Omental fat pad (tissue), 4 donors: ENCODE measurements around the gene BORCS5. TPM values are rescaled to one million over a fixed set of nuclear protein-coding genes. Genes with fewer than 3 reads are reported as not detected.

Source experiments
- ATAC-seq: fragments of 150-250 bp; one replicate; pipeline ENCODE4 v1.9.1; 2016; ENCODE audit warnings: mild to moderate bottlenecking, moderate library complexity; ENCODE audit not compliant: low FRiP score
- DNase-seq: peaks from one replicate; pipeline ENCODE4 v3.0.0-alpha.2; 2019; ENCODE audit warnings: low spot score
- total RNA-seq, 4 donors: library from RNA; depleted of rRNA; stranded (reverse); fragments of >200 nt; gene quantifications; one replicate each; pipeline ENCODE4 v1.1.0, GENCODE V29; 2016
- TF ChIP-seq, protein P1 (sequence below), 3 donors: fragments of 450-650 bp; IDR thresholded peaks; one replicate each; pipeline ENCODE4 v1.5.1; 2016 to 2017; ENCODE audit warnings: antibody characterized with exemption in 3 of 3, mild to moderate bottlenecking in 3 of 3, moderate library complexity in 2 of 3

BORCS5 gene
- total RNA-seq, 4 donors from 2014 or later, result 11.4 to 17.1 (median 15.7) TPM

DNA sequence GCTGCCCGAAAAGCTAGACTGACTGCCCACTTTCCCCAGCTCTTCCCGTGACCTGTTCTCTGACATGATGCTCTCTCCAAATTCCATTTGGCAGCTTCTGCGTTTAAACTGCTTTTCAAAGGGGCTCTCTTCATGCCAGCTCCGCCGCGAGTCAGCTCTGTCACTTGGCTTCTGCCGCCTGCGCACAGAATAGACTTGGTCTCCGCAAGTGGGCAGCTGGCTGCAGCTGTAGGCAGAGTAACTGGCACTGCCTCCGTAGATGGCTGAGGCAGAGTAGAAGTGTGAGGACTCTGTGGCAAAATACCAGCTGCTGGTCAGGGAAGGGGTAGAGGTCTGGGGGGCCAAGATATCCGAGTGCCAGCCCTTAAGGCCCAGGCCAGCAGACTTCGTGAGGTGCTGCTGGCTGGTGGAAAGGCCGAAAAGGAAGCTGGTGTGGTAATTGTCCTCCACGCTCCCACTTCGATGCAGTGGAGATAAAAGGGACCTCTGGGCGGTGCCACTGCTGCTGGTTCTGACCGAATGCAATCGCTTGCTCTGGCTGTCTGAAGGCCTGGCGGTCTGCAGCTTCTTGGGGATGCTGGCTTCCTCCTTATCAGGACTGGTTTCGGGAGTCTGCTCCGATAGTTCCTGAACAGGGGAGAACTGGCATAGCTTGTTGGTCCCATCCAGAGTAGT lies 120.1 kb downstream of the BORCS5 start:
- TF ChIP-seq, protein P1, sequence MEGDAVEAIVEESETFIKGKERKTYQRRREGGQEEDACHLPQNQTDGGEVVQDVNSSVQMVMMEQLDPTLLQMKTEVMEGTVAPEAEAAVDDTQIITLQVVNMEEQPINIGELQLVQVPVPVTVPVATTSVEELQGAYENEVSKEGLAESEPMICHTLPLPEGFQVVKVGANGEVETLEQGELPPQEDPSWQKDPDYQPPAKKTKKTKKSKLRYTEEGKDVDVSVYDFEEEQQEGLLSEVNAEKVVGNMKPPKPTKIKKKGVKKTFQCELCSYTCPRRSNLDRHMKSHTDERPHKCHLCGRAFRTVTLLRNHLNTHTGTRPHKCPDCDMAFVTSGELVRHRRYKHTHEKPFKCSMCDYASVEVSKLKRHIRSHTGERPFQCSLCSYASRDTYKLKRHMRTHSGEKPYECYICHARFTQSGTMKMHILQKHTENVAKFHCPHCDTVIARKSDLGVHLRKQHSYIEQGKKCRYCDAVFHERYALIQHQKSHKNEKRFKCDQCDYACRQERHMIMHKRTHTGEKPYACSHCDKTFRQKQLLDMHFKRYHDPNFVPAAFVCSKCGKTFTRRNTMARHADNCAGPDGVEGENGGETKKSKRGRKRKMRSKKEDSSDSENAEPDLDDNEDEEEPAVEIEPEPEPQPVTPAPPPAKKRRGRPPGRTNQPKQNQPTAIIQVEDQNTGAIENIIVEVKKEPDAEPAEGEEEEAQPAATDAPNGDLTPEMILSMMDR (IDR thresholded peaks at IDR 0.05), result no peak
- DNase-seq (no peak), ATAC-seq (no peak)

DNA sequence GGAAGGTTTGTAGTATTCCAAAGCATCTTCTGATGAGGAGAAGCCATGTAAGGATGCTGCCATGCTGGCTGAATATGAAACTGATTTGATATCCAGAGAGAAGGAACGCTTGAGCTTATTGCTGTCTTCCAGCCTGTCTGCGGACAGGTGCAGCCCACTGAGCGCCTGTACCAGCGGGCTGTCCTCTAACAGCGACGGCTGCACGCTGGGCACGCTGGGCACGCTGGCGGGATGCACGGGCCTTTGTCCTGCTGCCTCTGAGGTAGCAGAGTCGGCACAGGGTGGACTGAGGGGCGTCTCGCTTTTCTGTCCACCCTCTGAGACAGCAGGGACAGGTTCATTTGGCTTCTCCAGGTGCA lies 120.6 kb downstream of the BORCS5 start:
- ATAC-seq (no peak), DNase-seq (no peak)
- TF ChIP-seq, protein P1 (IDR thresholded peaks at IDR 0.05), result no peak

DNA sequence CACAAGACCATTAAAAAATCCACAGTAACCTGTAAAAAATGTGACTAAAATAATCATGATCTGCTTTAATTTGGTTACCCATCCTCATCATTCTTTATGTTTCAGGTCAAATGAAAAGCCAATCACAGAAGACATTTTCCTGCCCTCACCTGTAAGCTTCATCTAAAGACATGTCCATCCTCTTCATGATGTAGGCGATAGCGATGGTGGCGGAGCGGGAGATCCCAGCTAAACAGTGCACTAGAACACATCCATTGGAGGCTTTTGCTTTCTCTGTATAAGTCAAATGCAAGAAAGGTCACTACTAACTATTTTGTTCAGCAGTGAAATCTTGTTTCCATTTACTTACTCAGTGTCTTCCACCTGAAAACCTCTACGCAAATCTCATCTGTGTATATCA lies 123.2 kb downstream of the BORCS5 start:
- ATAC-seq (no peak), DNase-seq (no peak)
- TF ChIP-seq, protein P1 (IDR thresholded peaks at IDR 0.05), result no peak

GRCh38 chr12:12481631-12482030 lies 124.8 kb downstream of the BORCS5 start:
- DNase-seq, result no peak
- no peak for ATAC-seq
- TF ChIP-seq, protein P1 (IDR thresholded peaks at IDR 0.05), result no peak

DNA sequence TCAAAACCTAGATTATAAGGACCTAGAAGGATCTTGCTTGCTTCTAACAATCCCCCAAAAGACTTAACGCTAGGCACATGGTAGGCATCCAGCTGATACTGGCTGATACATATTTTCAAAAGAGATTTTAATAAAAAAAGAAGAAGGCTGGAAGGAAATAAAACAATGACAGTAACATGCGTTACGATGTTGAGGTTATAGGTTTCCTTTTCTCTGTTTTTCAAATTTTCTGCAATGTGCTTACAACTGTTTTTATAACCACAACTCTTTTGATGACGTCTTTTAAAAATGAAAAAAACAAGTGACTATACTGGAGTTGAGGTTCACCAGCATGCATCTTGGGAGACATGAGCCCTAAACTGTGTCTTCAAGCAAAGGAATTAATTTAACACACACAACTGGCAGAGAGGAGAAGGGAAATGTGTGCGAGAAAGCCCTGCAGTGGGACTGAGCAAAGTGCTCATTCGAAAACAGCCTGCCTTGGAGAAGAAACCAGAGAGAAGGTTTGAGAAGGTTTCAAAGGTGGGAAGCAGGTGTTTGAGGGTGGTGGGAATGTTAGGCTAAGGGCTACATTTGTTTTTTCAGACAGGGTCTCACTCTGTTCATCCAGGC lies 125.4 kb downstream of the BORCS5 start:
- ATAC-seq, result no peak
- TF ChIP-seq, protein P1 (IDR thresholded peaks at IDR 0.05), result no peak
- no peak for DNase-seq

- TF ChIP-seq, protein P1 (IDR thresholded peaks at IDR 0.05), result no peak
- no peak for ATAC-seq
- DNase-seq, result no peak
Observed at GRCh38 chr12:12482959-12483358, 126.1 kb downstream of the BORCS5 start.

- TF ChIP-seq, protein P1 (IDR thresholded peaks at IDR 0.05), result no peak
Observed at GRCh38 chr12:12483438-12483837, 126.6 kb downstream of the BORCS5 start.

More at GRCh38 chr12:12483438-12483837, 126.6 kb downstream of the BORCS5 start:
- no peak for ATAC-seq
- no peak for DNase-seq
